ENCODE results near the gene LECT2. TPM values are rescaled to one million over a fixed set of nuclear protein-coding genes. Genes with fewer than 3 reads are reported as not detected.

Gene LECT2
- polyA plus RNA-seq, 1 donor (not counting 4 experiments of a cell fraction or from before 2014, with no cell fraction given): not detected

GRCh38 chr5:135993880-135994636, 39.3 kb upstream of the LECT2 start:
- no peak overlapping the region for H3K4me2 ChIP-seq (ENCODE audit: control insufficient read depth, extremely low read depth, insufficient read depth, low read depth, low read length)
- no peaks in the 10 kb centered on the region for H3K9me1 ChIP-seq (ENCODE audit: control insufficient read depth, extremely low read depth, insufficient read depth, low read length)
- H3K4me3 ChIP-seq (ENCODE audit: control insufficient read depth in 2 of 3, extremely low read depth in 1 of 3, insufficient read depth in 2 of 3, low read depth in 1 of 3, low read length in 3 of 3): no peak overlapping the region
- H3K79me2 ChIP-seq (ENCODE audit: control insufficient read depth, insufficient read depth, low read length): no peaks in the 10 kb centered on the region
- no peak overlapping the region for H3K27ac ChIP-seq (ENCODE audit: control insufficient read depth, insufficient read depth, low read length)
- no peak overlapping the region for H3K9ac ChIP-seq (ENCODE audit: control insufficient read depth, extremely low read depth, insufficient read depth, low read length)
- H3K36me3 ChIP-seq (ENCODE audit: control insufficient read depth in 2 of 2, extremely low read depth in 1 of 2, insufficient read depth in 2 of 2, low read length in 2 of 2): no peaks in the 10 kb centered on the region
- H3K4me1 ChIP-seq (ENCODE audit: control insufficient read depth, extremely low read depth, insufficient read depth, low read length): peaks cover 3% of the 10 kb centered on the region
- H4K20me1 ChIP-seq (ENCODE audit: control insufficient read depth, extremely low read depth, insufficient read depth, low read length): no peaks in the 10 kb centered on the region
- FAIRE-seq (no peak), DNase-seq (ENCODE audit: low read depth, low spot score) (no peak)
- TF ChIP-seq EZH2 (IDR thresholded peaks at IDR 0.05; ENCODE audit: low read length) (no peak), CTCF (optimal IDR thresholded peaks at IDR 0.05 in 1 of 3, IDR thresholded peaks at IDR 0.05 in 1 of 3, conservative IDR thresholded peaks at IDR 0.05 in 1 of 3; ENCODE audit: extremely low read depth in 1 of 3, insufficient read depth in 2 of 3, low read length in 3 of 3) (no peak)
- no peaks in the 10 kb centered on the region for H3K27me3 ChIP-seq (ENCODE audit: control insufficient read depth, extremely low read depth, insufficient read depth, low read length)
- dilution Hi-C loops (cut with MboI; ENCODE audit: extremely low pct_ligation_motif_present, low sequenced_read_pairs): no loop called here
- no peak overlapping the region for H2AFZ ChIP-seq (ENCODE audit: control insufficient read depth, low read length)
- no peaks in the 10 kb centered on the region for H3K9me3 ChIP-seq (ENCODE audit: control insufficient read depth, low read depth, low read length)

GRCh38 chr5:135993335-135993879, 38.6 kb upstream of the LECT2 start:
- no peaks in the 10 kb centered on the region for H3K36me3 ChIP-seq (ENCODE audit: control insufficient read depth in 2 of 2, extremely low read depth in 1 of 2, insufficient read depth in 2 of 2, low read length in 2 of 2)
- H3K4me3 ChIP-seq (ENCODE audit: control insufficient read depth in 2 of 3, extremely low read depth in 1 of 3, insufficient read depth in 2 of 3, low read depth in 1 of 3, low read length in 3 of 3): no peak overlapping the region
- peaks cover 3% of the 10 kb centered on the region for H3K4me1 ChIP-seq (ENCODE audit: control insufficient read depth, extremely low read depth, insufficient read depth, low read length)
- no peak overlapping the region for H2AFZ ChIP-seq (ENCODE audit: control insufficient read depth, low read length)
- H3K79me2 ChIP-seq (ENCODE audit: control insufficient read depth, insufficient read depth, low read length): no peaks in the 10 kb centered on the region
- dilution Hi-C loops (cut with MboI; ENCODE audit: extremely low pct_ligation_motif_present, low sequenced_read_pairs): no loop called here
- FAIRE-seq (no peak), DNase-seq (ENCODE audit: low read depth, low spot score) (no peak)
- H3K4me2 ChIP-seq (ENCODE audit: control insufficient read depth, extremely low read depth, insufficient read depth, low read depth, low read length): no peak overlapping the region
- no peaks in the 10 kb centered on the region for H3K9me1 ChIP-seq (ENCODE audit: control insufficient read depth, extremely low read depth, insufficient read depth, low read length)
- H4K20me1 ChIP-seq (ENCODE audit: control insufficient read depth, extremely low read depth, insufficient read depth, low read length): no peaks in the 10 kb centered on the region
- no peak for TF ChIP-seq EZH2 (IDR thresholded peaks at IDR 0.05; ENCODE audit: low read length)
- TF ChIP-seq CTCF (optimal IDR thresholded peaks at IDR 0.05 in 1 of 3, IDR thresholded peaks at IDR 0.05 in 1 of 3, conservative IDR thresholded peaks at IDR 0.05 in 1 of 3; ENCODE audit: extremely low read depth in 1 of 3, insufficient read depth in 2 of 3, low read length in 3 of 3): no peak
- no peak overlapping the region for H3K27ac ChIP-seq (ENCODE audit: control insufficient read depth, insufficient read depth, low read length)
- H3K27me3 ChIP-seq (ENCODE audit: control insufficient read depth, extremely low read depth, insufficient read depth, low read length): no peaks in the 10 kb centered on the region
- H3K9ac ChIP-seq (ENCODE audit: control insufficient read depth, extremely low read depth, insufficient read depth, low read length): no peak overlapping the region
- H3K9me3 ChIP-seq (ENCODE audit: control insufficient read depth, low read depth, low read length): no peaks in the 10 kb centered on the region
